Medulla oblongata (tissue), 1 donor: ENCODE measurements around the gene A4GALT.
A peak's percentile ranks its signal among the peaks of the same experiment; 100 is the strongest.
"Not testable (repeated sequence)": the region's sequence is repeated elsewhere in the genome, so short reads cannot be mapped to it uniquely, and the experiment has no call there.

Experiments
- DNase-seq: peaks from one replicate; pipeline ENCODE4 v3.0.0-alpha.2; 2015; ENCODE audit errors: extremely low spot score

A4GALT gene

DNA sequence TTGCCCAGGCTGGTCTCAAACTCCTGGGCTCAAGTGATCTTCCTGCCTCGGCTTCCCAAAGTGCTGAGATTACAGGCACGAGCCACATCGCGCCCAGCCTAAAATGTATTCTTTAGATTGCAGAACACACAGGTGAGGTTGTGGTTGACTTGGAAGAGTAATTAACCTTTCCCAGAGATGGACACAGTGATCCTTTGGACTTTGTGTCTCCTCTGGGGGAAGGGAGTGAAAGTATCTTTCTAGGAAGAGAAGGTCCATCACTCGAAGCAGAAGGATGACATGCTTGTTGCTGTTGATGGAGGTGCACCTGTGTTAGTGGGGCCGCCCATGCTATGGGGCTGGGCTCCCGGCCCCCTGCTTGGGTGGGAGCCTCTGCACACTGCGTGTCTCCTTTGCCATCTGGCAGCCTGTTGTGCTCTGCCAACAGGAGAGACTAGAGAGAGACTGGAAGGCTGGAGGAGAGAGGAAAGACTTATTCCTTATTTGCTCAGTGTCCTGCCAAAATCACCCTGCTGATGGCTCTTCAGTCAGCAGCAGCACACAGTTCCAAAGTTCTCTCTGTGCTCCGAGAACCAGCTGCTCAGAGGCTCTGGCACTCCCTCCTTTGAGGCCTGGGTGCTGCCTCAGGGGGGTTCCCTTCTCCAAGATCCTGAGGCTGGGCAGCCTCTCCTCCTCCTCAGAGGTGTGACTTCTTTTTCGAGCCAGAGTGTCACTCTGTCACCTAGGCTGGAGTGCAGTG lies 38.4 kb downstream of the A4GALT start:
- DNase-seq, result no peak

DNA sequence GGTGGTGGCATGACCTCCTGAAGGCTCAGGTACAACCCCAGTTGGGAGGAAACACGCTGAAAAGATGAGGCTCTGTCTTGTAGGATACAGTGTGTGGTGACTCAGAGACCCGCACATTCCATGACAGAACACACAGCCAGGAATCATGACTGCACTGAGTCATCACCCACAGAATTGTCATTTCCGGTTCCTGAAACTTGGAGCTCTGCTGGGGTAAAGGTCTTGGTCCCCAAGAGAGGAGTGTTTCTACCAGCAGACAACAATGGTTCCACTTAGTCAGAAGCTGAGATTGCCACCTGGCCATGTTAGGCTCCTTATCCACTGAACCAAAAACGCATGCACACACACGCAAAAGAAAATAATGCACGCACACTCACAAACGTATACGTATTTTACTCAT lies 40.0 kb downstream of the A4GALT start:
- DNase-seq, result no peak

DNA sequence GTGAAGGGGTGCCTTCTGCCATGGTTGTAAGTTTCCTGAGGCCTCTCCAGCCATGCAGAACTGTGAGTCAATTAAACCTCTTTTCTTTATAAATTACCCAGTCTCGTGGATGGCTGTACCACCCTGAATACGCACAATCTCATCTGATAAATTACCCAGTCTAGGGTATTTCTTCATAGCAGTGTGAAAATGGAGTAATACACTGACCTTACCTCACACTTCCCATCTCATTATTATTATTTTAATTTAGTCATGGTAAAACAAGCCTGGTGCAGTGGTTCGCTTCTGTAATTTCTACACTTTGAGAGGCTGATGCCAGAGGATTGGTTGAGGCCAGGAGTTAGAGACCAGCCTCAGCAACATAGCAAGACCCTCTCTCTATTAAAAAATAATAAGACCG lies 41.0 kb downstream of the A4GALT start:
- DNase-seq, result no peak

DNA sequence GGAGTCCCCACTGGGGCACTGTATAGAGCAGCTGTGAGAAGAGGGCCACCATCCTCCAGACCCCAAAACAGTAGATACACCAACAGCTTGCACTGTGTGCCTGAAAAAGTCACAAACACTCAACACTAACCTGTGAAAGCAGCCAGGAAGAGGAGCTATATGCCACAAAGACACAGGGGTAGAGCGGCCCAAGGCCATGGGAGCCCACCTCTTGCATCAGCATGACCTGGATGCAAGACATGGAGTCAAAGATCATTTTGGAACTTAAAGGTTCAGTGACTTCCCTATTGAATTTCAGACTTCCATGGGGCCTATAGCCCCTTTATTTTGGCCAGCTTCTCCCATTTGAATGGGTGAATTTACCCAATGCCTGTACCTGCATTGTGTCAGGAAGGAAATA lies 41.8 kb downstream of the A4GALT start:
- no peak for DNase-seq

DNA sequence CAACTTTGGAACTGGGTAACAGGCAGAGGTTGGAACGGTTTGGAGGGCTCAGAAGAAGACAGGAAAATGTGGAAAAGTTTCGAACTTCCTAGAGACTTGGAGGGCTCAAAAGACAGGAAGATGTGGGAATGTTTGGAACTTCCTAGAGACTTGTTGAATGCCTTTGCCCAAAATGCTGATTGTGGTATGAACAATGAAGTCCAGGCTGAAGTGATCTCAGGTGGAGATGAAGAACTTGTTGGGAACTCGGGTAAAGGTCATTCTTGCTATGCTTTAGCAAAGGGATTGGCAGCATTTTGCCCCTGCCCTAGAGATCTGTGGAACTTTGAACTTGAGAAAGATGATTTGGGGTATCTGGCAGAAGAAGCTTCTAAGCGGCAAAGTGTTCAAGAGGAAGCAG lies 42.7 kb downstream of the A4GALT start:
- not testable (repeated sequence) for DNase-seq

DNA sequence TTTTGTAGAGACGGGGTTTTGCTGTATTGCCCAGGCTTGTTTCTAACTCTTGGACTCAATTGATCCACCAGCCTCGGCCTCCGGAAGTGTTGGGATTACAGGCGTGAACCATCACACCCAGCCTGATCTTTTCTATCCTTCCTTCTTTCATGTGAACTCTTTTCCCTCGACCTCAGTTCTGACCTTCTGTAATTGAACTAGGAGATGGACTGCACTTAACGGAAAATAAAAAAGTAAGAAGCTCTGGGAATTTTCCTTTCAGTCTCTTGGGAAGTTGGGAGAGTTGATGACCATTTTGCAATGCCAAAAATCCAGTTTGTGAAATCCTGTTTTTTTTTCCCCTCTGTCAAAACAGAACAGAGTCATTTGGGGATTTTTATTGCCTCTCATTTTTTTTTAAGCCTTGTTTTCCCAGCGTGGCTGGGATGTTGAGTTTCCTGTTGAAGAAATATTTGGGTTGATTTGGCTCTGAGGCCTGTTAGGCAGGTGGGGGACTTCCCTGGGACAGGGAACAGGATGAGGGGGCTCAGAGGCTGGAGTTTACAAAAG lies 44.5 kb downstream of the A4GALT start:
- no peak for DNase-seq

DNA sequence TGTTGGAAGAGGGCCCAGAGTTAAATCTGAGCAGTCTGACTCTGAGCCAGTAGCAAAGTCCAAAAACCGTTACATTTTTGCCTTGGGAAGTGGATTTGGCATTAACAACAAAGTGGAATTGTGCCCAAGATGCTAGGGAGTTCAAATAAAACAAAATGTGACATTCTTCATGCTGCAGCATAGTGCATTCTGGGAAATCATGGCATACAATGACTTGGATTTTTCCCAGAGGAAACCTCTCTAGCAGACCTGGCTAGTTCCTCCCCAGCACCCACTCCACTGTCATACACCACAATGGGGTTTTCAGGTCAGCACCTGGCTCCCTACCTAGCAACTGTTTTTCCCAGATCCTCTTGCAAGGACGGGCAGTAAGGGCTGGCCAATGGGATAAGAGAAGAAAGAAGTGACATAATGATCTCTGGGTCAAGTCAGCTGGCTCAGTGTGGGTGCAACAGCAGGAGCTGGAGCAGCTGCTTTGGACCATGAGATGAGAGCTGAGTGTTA lies 46.7 kb downstream of the A4GALT start:
- no peak for DNase-seq

DNA sequence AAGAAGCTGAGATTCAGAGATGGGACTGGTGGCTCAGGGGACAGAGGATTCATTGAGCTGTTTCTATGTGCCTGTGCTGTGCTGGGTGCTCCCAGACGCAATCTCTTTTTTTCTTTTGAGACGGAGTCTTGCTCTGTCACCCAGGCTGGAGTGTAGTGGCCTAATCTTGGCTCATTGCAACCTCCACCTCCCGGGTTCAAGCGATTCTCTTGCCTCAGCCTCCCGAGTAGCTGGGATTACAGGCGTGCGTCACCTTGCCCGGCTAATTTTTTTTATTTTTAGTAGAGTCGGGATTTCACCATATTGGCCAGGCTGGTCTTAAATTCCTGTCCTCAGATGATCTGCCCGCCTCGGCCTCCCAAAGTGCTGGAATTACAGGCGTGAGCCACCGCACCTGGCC lies 47.6 kb downstream of the A4GALT start:
- DNase-seq, result not testable (repeated sequence)

DNA sequence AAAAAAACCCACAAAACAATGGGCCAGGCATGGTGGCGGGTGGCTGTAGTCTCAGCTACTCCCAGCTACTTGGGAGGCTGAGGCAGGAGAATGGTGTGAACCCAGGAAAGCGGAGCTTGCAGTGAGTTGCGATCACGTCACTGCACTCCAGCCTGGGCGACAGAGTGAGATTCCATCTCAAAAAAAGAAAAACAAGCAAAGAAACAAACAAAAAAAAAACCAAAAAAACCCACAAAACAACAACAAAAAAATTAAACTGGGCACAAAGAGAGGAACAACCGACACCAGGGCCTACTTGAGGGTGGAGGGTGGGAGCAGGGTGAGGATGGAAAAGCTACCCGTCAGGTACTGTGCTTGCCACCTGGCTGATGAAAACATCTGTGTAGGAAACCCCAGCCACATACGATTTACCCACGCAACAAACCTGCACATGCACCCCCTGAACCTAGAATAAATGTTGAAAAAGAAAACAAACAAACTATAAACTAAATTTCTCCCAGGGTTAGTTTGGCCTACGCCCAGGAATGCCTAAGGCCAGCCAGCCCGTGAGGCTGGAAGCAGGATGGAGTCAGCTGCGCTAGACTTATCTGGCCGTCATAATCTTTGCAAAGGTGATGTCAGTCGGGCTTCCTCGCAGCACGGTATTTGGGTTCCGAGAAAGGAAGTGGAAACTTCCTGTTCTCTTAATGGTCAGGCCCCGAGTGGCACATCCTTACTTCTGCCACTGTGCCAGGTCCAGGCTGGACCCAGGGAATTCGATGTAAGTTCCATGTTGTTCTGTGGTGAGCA lies 49.6 kb downstream of the A4GALT start:
- DNase-seq, result no peak

DNA sequence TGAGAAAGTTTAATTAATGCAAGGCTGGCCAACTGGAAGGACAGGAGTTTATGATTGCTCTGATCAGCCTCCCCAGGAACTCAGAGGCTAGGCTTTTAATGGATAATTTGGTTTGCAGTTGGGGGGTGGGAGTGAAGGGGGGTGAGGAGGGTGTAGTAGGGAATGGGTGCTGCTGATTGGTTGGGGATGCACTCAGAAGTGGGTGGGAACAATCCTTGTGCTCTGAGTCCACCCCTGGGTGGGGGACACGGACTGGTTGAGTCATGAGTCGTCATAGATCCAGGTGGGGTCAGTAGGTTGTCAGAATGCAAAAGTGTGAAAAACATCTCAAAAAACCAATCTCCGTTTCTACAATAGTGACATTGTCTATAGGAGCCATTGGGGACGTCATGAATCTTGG lies 50.6 kb downstream of the A4GALT start:
- DNase-seq, result no peak

DNA sequence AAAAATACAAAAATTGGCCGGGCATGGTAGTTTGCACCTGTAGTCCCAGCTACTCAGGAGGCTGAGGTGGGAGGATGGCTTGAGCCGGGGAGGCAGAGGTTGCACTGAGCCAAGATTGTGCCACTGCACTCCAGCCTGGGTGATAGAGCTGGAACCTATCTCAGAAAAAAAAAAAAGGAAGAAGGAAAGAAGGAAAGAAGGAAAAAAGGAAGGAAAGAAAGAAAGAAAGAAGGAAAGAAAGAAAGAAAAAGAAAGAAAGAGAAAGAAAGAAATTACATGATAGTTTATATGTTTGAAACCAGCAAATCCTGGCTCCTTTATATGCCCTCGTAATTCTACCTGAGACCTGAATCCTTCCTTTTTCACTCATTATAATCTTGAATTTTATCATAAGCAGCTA lies 54.3 kb downstream of the A4GALT start:
- not testable (repeated sequence) for DNase-seq

DNA sequence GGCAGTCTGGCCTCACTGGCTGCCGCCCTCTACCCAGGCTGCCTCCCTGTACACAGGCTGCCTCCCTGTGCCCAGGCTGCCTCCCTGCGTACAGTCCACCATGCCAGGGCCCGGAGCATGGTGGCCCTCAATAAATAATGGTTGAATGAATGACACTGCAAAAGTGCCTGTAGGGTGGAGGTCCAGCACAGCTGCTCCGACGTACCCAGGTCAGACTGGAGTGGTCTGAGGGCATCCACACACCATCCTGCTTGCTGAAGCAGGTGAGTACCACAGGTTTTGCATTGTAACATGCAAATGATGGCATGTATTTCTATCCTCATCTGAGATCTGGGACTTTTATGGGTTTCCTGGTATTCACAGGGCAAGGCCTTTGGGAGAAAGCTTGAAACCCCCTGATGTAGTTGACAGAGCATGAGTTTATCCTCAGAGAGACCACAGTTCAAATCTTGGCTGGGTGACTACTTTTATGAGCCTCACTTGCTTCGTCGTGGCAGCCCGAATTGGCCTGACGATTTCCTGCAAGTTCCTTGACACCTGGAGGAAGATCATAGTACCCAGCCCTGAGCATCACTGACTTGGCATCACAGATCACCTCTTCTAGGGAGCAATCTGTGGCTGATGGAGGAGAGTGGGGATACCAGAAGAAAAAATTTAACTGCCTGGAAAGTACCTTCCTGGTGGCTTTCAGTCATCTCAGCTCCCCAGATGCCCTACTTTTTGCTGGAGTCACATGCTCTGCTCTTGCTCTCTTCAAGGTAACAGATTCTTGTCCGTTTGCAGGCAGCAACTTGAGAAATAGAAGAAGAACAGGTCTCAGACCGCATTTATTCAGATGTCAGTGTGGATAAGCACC lies 55.5 kb downstream of the A4GALT start:
- DNase-seq, result no peak

DNA sequence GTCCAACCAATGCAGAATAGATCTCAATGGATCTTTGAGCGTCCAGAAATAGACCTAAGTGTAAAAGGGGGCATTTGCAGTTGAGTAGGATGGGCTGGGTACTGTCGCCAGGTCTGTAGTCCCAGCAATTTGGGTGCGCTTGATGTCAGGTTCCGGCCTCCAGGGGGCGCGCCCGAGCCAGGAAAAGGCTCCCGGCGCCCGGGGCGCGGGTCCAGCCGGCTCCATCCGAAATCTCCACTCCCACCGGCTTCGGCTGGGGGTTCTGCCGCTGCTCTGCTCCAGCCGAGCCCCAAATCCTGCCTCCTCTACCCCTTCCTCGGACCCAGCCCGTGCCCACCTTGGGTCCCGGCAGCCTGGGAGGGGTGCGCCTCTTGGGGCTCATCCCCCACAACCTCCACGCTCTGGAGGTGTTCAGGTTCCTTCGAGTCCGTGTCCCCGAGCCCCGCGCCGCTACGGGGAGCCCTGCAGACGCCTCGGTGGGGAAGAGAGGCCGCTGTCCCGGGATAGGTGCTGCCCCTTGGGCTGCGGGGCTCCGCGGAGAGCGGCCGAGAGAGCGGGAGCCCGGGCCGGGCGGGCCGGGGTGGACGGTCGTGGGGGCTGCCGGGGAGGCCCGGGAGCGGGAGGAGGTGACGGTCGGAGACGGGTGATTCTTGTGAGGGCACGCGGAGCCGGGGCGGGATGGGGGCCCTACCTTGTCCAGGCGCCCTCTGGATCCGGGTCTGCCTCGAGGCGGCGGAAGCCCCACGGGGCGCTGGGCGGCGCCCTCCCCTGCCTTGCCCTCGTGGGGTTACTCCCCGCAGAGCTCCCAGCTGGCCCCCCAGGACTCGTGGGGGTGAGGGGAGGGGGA lies 58.5 kb downstream of the A4GALT start:
- DNase-seq, result peak; percentile 79

DNA sequence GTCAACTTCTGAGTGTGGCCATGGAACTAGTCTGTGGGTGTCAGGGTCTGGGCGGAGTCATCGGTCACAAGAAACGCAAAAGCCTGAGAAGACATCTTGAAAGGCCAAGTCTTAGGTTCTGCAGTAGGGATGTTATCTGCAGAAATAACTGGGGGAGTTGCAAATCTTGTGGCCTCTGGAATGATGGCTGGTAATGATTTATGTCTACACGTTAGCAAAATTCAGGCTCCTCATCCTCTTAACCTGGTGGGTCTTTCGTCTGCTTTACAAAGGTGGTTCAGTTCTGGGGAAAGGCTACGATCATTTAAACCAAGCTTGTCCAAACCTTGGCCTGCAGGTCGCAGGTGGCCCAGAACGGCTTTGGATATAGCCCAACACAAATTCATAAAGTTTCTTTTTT lies 64.1 kb downstream of the A4GALT start:
- DNase-seq, result no peak

DNA sequence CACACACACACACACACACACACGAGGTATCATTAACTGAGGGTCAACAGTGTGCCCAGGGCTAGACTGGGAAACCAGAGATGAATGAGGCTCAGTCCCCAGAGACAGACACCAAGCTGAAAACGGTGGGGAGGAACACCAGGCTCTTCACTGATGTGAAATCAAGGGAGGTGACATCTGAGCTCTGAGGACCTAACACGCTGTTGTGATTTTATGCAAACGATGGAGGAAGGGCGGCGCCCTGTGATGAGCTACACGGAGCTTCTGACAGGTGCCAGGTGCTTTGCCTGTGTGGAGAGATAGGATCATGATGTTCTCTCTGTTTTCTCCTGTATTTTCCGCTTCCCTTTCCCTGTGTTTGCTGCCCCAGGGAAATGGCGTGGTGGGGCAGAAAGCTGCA lies 65.0 kb downstream of the A4GALT start:
- no peak for DNase-seq

DNA sequence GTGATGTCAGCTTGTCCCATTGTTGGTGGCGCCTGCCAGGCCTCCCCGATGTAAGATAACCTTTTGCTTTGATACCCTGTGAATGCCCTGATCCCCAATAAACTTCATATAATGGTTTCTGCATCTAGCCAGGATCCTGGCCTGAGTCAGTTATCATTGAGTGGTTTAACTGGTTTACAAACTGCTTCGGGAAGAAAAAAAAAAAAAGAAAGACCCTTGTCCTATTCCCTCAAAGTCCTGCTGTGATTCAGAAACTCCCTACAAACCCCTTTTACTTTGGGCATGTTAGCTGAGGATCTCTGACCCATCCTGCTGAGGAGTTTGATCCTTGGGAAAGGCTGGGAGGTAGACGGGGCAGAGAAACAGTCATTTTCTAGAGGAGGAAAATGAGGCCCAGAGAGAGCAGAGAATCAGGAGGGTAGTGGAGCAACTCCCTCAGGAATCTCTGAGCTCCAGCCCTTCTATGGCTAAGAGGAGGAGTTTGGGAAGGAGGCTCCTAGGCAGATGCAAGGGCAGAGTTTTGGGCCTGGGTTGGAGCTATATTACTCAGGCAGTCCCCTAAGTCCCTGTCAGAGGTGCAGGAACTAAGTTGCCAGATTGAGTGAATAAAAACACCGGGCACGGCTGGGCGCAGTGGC lies 66.1 kb downstream of the A4GALT start:
- no peak for DNase-seq

DNA sequence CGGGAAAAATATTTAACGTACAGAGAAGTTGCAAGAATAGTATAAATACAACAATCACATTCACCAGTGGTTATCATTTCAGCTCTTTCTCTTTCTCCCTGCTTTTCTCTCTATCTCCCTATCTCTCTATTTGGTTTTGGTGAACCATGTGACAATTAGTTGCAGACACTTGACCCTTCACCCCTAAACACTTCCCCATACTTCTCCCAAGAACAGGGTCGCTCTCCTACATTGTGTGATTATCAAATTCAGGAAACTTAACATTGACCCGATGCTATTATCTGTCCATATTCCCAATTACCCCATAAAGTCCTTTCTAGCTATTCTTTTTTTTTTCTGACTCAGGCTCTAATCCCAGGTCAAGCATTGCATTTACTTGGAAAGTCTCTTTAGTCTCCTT lies 66.7 kb downstream of the A4GALT start:
- DNase-seq, result no peak

DNA sequence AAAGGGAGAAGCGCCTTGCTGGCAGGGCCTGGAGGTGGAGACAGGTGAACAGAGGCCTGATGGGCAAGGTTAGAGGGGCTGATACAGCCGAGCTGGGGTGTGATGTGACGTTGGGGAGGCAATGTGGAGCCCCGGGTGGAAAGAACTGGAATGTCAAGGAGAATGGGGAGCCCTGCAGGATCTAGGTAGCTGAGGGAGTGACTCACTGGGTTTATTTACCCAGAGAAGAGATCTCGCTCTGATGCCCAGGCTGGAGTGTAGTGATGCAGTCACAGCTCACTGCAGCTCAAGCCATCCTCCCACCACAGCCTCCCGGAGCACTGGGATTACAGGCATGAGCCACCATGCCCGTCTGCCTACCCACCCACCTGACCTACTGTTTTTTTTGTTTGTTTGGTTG lies 69.5 kb downstream of the A4GALT start:
- no peak for DNase-seq

DNA sequence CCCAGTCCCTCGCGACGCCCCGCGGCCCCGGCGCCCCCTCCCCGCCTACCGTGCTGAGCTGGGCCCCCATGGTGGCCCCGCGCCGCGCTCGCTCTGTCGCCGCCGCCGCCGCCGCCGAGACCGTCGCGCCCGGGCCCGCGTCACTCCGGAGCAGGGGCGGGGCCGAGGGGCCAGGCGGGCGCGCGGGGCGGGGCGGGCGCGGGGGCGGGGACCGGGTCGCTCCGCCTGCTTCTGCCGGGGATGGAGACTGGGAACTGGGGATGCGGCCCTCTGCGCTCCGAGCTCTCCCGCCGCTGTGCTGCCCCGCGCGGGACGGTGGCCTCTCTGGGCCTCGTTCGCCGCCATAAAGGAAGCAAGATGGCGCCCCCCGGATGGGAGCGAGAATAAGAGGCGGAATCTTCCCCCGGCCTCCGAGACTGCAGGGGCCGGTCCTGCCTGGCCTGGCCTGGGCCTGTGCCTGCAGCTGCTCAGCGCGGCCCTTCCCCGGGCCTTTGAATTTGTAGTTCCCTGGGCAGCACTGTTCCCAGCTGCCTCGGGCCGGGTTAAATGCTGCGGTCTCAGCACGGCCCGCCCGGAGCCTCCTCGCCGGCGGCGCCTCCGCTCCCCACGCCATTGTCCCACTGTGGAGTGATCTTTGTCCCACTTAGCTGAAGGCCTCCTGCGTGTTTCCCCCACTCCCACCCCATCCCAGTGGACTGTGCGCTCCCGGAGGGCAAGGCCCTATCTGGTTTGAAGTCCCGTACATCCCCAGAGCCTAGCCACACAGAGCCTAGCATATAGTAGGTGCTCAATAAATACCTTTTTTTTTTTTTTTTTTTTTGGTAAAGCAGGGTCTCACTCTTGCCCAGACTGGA lies 71.2 kb downstream of the A4GALT start, which contains the start of gene CYB5R3:
Gene CYB5R3, minus strand, starts transcription at position 147 of the 854 bp plus-strand sequence. Its CDS starts 77 bp downstream, at position 70.
- peak; percentile 70 for DNase-seq
